IPS-11a (cell line): ENCODE results near the gene COG8.
A peak's percentile ranks its signal among the peaks of the same experiment; 100 is the strongest.

Experiments used
- H3K4me3 ChIP-seq: one replicate; pipeline ENCODE4 v1.5.1; 2013; ENCODE audit warnings: low read depth, low read length, control low read depth

COG8 gene

DNA sequence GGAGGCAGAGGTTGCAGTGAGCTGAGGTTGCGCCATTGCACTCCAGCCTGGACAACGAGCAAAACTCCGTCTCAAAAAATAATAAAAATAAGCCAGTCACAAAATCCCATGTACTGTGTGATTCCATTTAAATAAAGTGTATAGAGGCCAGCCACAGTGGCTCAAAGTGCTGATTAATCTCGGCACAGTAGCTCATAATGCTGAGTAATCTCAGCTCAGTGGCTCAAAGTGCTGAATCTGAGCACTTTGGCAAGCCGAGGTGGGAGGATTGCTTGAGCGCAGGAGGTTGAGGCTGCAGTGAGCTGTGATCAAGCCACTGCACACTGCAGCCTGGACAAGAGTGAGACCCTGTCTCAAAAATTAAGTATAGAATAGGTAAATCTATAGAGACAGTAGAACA is 7.3 kb upstream of the COG8 start:
- H3K4me3 ChIP-seq = no peak overlapping the region

DNA sequence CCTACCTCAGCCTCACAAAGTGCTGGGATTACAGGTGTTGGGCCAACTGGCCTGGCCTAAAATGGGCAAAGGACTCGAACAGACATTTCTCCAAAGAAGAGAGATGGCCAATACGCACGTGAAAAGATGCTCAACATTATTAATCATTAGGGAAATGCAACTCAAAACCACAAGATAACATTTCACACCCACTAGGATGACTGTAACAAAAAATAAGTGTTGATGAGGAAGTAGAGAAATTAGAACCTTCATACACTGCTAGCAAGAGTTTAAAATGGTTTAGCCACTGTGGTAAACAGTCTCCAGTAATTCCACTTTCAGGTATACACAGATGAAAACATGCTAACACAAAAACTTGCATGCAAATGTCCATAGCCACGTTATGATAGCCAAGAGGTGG is 6.6 kb upstream of the COG8 start:
- H3K4me3 ChIP-seq = no peak overlapping the region

DNA sequence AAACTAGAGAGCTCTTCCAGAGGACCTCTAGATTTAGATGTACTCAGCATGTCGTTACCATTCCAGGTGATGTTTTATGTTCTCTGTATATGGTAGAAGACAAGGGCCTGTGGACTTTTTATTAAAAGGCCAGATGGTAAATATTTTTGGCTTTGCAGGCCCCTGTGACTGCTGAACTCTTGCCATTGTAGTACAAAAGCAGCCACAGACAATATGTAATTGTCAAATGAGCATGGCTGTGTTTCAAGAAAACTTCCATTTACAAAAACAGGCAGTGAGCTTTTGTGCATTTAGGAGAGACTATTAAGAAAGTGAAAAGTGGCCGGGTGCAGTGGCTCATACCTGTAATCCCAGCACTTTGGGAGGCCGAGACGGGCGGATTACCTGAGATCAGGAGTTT is 4.8 kb upstream of the COG8 start:
- no peak overlapping the region for H3K4me3 ChIP-seq

DNA sequence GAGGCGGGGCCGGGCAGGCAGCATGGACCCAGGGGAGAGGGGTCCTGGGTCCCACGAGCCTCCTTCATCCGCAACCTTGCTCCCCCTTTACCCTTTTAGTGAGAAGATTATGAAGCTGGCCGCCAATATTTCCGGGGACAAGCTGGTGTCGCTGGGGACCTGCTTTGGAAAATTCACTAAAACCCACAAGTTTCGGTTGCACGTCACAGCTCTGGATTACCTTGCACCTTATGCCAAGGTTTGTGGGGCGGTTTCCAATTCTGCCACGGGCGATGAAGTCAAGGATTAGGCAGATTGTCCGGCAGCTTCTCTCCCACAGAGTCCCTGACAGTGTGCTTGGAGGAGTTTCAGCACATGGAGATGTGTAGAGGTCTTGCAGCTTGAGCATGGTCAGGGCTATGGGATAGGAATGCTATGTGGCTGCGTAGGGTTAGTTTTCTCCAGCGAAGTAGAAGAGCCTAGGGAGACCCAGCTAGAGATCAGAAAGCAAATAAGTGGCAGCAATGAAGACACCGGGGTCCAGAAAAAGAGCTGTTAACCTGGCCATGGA is 806 bp upstream of the COG8 start:
- peak overlapping the region; percentile 98 for H3K4me3 ChIP-seq

DNA sequence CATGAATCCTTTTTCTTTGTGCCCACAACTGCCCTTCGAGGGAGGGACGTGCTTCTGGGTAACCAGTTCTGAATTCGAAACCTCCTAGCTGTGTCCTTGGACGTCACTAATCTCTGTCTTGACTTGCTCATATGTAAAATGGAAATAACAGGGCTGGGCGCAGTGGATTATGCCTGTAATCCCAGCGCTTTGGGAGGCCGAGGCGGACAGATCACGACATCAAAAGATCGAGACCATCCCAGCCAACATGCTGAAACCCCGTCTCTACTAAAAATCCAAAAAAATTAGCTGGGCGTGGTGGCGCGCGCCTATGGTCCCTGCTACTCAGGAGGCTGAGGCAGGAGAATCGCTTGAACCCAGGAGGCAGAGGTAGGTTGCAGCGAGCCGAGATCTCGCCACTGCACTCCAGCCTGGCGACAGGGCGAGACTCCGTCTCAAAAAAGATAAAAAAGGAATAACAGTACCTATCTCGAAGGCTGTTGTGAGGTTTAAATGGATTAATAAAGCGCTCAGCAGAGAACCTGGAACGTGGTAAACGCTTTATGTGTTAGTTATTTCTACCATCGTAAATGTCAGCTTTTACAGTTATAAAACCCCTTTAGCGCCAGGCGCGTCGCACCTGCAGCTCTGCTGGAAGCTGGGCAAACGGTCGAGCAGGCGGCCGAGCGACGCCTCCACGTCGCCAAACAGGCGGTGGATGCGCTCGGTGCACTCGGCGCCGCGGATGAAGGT is 641 bp downstream of the COG8 start:
- peak overlapping the region; percentile 98 for H3K4me3 ChIP-seq

DNA sequence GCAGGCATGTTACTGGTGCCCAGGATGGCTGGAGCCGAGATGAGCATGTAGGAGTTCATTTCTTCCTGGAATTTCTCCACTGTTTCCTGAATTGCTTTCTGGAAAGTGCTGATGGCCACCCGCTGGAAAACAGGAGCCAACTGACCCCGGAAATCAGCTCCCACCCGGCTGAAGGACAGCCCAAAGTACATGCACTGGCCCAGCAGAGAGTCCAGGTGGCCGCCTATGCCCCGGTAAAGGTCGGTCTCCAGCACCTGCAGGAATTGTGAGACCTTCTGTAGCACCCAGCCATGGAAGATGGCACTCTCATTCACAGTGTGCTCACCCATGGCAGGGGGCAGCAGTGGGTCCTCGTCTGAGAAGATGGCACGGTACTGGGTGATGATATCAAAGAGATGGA is 4.7 kb downstream of the COG8 start:
- no peak overlapping the region for H3K4me3 ChIP-seq

DNA sequence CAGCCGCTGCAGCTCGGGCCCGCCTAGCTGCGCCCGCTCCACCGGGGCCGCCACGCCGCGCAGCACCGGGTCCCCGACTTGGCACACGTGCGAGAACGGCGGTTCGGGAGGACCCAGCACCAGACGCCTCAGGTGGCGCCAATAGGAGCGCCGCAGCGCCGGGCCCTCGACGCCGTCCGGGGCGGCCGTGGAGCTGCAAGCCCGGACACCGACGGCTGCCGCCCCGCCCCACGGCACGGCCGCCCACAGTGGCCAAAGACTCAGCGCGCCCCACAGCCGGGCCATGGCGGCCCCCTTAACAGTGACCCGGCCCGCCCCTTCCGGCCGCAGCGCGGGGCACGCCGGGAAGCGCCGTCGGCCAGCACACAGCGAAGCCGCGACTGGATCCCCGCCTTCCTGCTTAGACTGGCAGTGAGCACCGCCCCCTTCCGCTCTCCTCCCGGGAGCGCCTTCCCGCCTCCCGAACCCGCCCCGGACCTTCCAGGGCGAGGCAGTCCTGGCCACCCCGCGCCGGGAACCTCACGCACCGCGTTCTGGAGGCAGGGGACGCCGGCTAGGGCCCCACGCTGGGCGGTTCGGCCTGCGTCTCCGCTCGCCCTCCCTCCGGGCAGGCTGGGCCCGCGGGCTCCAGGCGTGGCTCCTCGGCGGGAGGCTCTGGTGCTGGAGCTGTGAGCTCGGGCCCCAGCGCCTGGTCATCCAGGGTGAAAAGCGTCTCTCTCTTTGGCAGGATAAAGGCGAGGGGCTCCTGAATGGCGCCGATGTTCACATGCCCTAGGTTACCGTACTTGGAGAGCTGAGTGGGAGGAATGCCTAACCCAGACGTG is 8.9 kb downstream of the COG8 start, which contains the start of gene PDF:
Gene PDF, minus strand, starts transcription at position 303 of the 824 bp plus-strand sequence. Its CDS starts 18 bp downstream, at position 285.
- peak within 1 kb of the TSS; percentile 92 for H3K4me3 ChIP-seq

DNA sequence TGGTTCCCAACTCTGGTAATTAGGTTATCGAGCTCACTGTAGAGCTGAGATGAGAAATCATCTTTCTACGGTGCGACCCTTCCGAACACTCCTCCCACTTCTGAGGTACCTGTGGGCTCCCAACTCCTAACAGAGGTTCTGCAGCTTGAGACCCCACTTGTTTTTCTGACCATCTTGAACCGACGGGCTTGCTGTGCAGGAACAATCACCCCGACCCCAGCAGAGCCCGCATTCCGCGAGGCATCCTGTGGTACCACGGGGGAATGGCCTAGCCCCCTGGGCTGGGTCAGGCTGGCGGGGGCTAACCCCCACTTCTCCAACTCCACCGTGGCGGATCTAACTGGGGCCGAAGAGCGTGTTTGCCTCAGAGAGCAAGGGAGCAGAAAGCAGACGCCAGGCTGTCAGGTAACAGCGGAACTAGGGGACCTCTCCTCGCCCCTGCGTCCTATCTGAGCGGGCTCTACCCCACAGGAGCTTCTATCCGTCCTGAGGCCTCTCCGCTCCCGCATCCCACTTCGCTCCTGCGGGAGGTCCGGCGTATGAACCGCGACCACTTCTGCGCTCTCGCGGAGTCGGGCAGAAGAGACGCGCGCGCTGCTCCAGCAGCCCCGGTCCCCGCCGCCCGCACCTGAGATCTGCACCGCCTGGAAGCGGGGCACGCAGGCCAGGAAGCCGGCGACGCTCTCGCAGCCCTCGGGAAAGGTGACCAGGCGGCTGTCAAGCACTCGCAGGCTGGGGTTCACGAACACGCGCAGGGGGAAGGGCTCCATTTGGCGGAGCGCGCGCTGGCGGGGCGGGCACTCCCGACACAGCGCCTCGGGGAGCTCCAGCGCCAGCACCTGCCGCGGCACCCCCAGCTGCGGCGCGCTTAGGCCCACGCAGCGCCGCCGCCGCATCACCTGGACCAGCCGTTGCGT is 9.7 kb downstream of the COG8 start:
- peak overlapping the region; percentile 92 for H3K4me3 ChIP-seq

DNA sequence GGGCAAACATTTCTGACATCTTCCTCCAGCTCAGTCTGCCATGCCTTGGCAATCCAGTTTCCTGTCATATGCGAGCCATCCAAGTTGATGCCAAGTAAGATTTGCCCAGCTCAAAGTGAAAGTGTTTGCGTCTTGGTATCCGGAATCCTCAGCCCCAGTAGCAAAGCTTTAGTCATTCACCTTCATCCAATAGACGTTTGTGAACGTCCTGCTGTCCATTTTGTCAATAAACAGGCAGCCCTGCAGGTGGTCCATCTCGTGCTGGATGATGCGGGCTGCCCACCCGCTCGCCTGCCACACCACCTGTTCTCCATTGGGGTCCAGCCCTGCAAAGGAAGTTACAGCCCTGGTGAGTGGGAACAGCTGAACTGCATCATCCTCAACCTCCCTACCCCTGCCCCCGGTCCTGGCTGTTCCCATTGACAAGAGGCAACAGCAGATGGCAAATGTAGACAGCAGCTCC is 10.5 kb downstream of the COG8 start:
- peak overlapping the region; percentile 92 for H3K4me3 ChIP-seq

DNA sequence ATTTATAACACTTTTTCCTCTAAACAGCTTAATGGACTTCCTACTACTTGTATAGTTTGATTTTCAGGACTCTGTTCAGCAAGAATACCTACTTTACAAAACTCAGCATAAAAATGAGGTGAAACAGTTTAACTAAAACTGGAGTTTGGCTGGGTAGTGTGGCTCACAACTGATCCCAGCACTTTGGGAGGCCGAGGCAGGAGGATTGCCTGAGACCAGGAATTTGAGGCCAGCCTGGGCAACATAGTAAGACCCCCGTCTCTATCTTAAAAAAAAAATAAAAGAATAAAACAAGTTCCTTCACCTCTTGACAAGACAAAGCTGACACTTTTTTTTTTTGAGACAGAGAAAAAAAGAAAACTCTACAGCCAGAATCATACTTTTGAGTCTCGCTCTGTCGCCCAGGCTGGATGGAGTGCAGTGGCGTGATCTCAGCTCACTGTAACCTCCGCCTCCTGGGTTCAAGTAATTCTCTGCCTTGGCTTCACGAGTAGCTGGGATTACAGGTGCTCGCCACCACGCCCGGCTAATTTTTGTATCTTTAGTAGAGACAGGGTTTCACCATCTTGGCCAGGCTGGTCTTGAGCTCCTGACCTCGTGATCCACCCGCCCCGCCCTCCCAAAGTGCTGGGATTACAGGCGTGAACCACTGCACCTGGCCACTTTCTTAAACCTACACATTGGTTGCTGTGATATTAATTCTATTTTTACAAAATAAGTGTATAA is 11.6 kb downstream of the COG8 start:
- no peak overlapping the region for H3K4me3 ChIP-seq

DNA sequence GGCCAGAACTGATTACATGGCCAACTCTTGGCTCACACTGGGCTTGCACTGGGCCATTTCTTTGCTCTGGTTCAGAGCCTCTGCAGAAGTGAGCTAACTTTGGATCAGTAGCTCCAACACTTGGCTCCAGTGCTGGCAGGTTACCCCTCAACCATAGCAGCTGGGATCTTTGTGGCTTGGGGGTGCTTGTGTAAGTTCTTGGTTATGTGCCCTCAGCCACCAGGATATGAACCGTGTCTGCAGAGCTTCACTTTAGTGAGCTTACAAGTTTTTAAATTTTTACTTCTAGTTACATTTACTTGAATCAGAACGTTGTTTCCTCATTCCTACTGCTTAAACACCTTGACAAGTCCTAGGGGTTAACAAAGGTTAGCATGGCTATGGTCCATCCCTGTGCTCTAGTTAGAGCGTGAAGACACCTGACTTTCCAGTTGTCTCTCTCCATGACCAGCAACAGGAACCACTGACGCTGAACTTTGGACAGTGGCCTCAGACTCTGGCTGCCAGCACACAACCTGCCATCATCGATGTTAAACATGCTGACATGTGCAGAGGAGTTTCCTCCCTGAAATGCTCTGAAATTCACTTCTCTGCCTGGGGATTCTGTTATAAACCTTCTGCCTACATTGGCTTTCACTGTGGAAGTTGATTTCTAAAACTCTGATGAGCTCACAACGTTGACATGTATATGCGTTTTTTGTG is 13.0 kb downstream of the COG8 start:
- H3K4me3 ChIP-seq = no peak overlapping the region

DNA sequence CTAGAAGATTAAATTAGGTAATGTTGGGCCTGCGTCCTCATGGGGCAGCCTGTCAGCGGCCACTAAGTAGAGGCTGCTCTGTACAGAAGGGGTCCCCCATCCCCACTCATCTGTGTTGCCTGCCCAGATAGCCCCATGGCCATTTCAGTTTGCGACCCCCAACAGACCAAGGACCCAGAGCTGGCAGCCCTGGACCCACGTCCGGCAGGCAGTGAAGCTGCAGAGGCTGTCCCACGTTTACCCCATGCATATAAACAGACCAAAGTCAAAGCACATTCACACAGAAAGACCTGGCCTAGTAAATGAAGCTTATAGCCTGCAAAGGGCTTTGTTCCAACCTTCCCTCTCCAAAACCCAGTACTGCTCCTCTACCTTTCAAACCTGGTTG is 13.6 kb downstream of the COG8 start:
- H3K4me3 ChIP-seq = no peak overlapping the region

DNA sequence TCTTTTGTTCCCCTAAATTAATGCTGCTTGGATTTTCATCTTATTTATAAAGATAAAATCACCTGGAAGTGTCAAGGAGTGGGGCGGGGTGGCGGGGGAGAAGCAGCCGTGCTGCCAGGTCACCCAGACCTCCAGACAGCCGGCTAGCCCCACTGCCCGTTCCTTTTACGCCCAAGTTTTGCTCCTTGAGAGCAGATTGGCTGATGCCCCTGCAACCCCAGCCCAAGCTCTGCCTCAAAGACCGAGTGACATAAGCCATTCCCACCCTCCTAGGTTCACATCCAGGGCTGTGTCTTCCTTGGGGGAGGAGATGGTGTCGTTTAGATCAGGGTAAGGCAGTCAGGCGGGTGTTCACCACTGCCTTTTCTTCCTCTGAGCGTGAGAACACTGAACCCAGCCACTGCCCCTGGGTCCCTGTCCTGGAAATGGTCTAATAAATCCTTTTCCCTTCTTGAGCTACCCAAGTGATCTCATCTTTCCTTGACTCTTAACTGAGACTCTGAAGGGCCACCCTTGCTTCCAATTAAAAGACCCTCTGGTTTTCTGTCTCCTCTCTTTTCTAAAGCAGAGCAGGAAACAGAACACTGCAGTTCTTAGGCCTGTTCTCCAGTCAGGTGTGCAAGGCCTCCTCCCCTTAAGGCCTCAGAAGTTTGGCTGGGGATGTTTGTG is 14.6 kb downstream of the COG8 start:
- H3K4me3 ChIP-seq = no peak overlapping the region

DNA sequence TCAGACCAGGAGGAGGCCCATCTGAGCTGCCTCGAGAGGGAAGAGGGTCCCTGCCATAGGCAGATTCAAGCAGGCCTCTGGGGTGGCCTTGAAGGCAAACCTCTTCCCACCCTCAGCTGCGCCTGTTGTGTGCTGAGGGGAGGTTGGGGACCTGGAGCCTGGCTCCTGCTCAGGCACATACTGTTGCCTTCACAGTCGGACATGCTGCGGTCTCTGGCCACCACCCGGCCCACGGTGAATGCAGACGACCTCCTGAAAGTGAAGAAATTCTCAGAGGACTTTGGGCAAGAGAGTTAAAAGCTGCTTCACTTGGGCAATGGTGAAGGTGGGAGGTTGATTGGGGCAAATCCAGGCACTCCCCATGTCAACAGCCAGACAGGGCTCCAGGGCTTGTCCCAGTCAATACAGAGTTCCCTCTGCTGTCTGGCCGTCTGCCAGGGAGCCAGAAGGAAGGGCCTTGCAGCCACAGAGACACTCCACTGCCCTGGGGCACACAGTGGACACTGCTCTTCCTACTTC is 15.3 kb downstream of the COG8 start:
- no peak overlapping the region for H3K4me3 ChIP-seq

DNA sequence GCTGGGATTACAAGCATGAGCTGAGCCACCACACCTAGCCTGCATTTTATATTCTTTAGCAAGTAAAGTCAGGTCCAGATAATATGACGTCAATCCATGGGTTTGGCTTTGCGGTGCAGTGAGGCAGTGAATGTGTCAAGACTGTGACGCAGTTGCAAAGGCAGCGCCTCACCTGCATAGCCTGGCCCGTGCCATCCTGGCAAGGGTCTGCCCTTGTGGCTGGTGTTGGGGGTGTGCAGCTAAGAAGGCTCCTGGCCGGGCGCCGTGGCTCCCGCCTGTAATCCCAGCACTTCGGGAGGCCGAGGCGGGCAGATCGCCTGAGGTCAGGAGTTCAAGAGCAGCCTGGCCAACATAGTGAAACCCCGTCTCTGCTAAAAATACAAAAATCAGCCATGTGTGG is 15.9 kb downstream of the COG8 start:
- H3K4me3 ChIP-seq = no peak overlapping the region

DNA sequence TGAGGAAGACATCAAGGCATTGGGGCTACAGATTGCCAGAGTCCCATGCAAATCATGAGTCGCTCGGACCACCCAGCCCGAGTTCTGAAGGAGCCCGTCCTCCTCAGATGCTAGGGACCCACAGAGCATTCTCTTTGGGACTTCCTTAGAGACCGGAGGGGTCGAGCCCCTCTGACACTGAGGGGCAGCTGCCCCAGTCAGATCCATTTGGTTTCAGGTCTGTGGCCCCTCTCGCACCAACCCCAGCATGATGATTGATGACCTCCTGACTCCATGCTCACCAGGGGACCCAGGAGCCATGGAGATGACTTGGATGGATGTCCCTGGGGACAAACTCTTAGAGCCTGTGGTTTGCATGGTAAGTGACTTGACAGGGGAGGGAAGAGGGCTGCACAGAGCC is 17.0 kb downstream of the COG8 start:
- H3K4me3 ChIP-seq = no peak overlapping the region

DNA sequence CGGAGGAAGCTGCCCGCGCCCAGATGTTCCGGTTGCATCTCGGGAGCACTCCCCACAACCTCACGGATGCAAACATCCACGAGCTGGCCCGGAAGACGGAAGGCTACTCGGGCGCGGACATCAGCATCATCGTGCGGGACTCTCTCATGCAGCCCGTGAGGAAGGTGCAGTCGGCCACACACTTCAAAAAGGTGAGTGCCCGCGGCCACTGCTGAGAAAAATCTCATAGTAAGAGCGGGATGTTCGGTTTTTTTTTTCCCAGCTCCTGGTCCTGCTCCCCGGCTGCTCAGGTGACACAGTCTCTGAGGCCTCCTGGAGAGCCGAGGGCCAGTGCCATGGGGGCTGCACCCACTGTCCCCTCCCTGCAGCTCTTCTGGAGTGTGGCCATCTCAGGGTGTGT is 18.3 kb downstream of the COG8 start:
- no peak overlapping the region for H3K4me3 ChIP-seq

DNA sequence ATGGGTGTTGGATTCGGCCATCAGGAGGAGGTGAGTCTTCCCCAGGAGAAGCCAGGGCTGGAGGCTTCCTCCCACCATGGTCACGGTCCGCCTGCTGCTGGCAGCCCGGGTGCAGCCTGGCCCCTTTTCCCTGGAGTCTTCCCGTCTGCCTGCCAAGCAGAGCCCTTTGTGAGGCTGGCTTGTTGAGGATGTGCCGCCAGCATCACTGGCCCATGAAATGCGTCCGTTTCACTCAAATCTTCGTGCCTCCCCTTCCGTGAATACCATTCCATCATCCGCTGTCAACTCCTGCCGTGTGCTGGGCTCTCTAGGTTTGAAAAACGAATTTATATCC is 18.7 kb downstream of the COG8 start:
- no peak overlapping the region for H3K4me3 ChIP-seq
